Measurements from ENCODE around the gene FGGY. TPM values are rescaled to one million over a fixed set of nuclear protein-coding genes. Genes with fewer than 3 reads are reported as not detected.
A peak's percentile ranks its signal among the peaks of the same experiment; 100 is the strongest.

Gene FGGY
- total RNA-seq, 1 donor from 2014 or later = 18.2 TPM

- no peak for DNase-seq (ENCODE audit: low spot score, unreplicated experiment)
- peaks cover 32% of the 10 kb centered on the region for H3K4me1 Mint-ChIP-seq (ENCODE audit: low read depth)
- H3K9me3 Mint-ChIP-seq (ENCODE audit: low read depth) = no peaks in the 10 kb centered on the region
- H3K27me3 Mint-ChIP-seq = no peaks in the 10 kb centered on the region
- no peaks in the 10 kb centered on the region for H3K36me3 Mint-ChIP-seq (ENCODE audit: insufficient read depth)
- TF ChIP-seq CTCF (IDR thresholded peaks at IDR 0.05; ENCODE audit: unreplicated experiment) = no peak
- H3K4me3 Mint-ChIP-seq (ENCODE audit: low read depth) = no peak overlapping the region
- peak overlapping the region; percentile 9 for H3K27ac Mint-ChIP-seq
Measured at GRCh38 chr1:59397139-59397858, 100.4 kb downstream of the FGGY start.

DNA sequence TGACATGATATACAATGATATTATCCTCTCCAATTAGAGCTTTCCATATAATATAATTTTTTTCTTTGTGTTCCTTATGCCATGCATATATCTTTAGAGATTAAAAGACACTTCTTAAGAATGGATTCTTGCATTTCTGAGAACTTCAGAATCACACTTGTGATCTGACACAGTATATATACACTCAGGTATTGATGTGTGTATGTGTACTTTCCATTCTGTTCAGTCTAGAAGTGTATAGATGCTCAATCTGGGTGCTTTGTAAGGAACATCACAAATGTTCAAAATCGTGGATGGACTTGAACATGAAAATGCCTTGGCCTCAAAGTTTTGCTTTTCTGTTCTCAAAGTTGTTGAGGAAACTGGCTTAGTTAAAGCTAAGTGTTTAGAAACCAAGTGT, 102.7 kb downstream of the FGGY start:
- H3K4me3 Mint-ChIP-seq (ENCODE audit: low read depth) = no peak overlapping the region
- H3K27ac Mint-ChIP-seq = no peak overlapping the region
- H3K9me3 Mint-ChIP-seq (ENCODE audit: low read depth) = no peaks in the 10 kb centered on the region
- no peak for DNase-seq (ENCODE audit: low spot score, unreplicated experiment)
- TF ChIP-seq CTCF (IDR thresholded peaks at IDR 0.05; ENCODE audit: unreplicated experiment) = no peak
- no peaks in the 10 kb centered on the region for H3K27me3 Mint-ChIP-seq
- no peaks in the 10 kb centered on the region for H3K36me3 Mint-ChIP-seq (ENCODE audit: insufficient read depth)
- peaks cover 12% of the 10 kb centered on the region for H3K4me1 Mint-ChIP-seq (ENCODE audit: low read depth)

GRCh38 chr1:59401581-59401980, 104.7 kb downstream of the FGGY start:
- H3K27ac Mint-ChIP-seq = no peak overlapping the region
- peaks cover 6% of the 10 kb centered on the region for H3K4me1 Mint-ChIP-seq (ENCODE audit: low read depth)
- TF ChIP-seq CTCF (IDR thresholded peaks at IDR 0.05; ENCODE audit: unreplicated experiment) = no peak
- H3K36me3 Mint-ChIP-seq (ENCODE audit: insufficient read depth) = no peaks in the 10 kb centered on the region
- no peaks in the 10 kb centered on the region for H3K27me3 Mint-ChIP-seq
- H3K4me3 Mint-ChIP-seq (ENCODE audit: low read depth) = no peak overlapping the region
- DNase-seq (ENCODE audit: low spot score, unreplicated experiment) = no peak
- no peaks in the 10 kb centered on the region for H3K9me3 Mint-ChIP-seq (ENCODE audit: low read depth)

GRCh38 chr1:59404796-59405195, 107.9 kb downstream of the FGGY start:
- DNase-seq (ENCODE audit: low spot score, unreplicated experiment) = no peak
- TF ChIP-seq CTCF (IDR thresholded peaks at IDR 0.05; ENCODE audit: unreplicated experiment) = no peak
- H3K27ac Mint-ChIP-seq = no peak overlapping the region
- H3K9me3 Mint-ChIP-seq (ENCODE audit: low read depth) = no peaks in the 10 kb centered on the region
- peaks cover 9% of the 10 kb centered on the region for H3K4me1 Mint-ChIP-seq (ENCODE audit: low read depth)
- H3K36me3 Mint-ChIP-seq (ENCODE audit: insufficient read depth) = peaks cover 2% of the 10 kb centered on the region
- no peak overlapping the region for H3K4me3 Mint-ChIP-seq (ENCODE audit: low read depth)
- no peaks in the 10 kb centered on the region for H3K27me3 Mint-ChIP-seq

- Mint-ChIP-seq H3K9me3 (ENCODE audit: low read depth) (no peaks in the 10 kb centered on the region), H3K27me3 (no peaks in the 10 kb centered on the region), H3K27ac (no peak overlapping the region), H3K4me3 (ENCODE audit: low read depth) (no peak overlapping the region), H3K4me1 (ENCODE audit: low read depth) (peaks cover 9% of the 10 kb centered on the region), H3K36me3 (ENCODE audit: insufficient read depth) (peaks cover 2% of the 10 kb centered on the region)
- no peak for TF ChIP-seq CTCF (IDR thresholded peaks at IDR 0.05; ENCODE audit: unreplicated experiment)
- no peak for DNase-seq (ENCODE audit: low spot score, unreplicated experiment)
Measured at GRCh38 chr1:59406437-59407164, 109.7 kb downstream of the FGGY start.
